HG02970 (cell line): ENCODE measurements around the gene FGF2.

Experiments used
- ATAC-seq: cut with Tn5 transposase; IDR thresholded peaks from one replicate; pipeline ENCODE4 v1.9.1; 2021; ENCODE audit warnings: mild to moderate bottlenecking, moderate library complexity, moderate number of reproducible peaks; ENCODE audit not compliant: unreplicated experiment, low FRiP score

The FGF2 gene

GRCh38 chr4:122882857-122883735, 56.5 kb downstream of the FGF2 start:
- no peak for ATAC-seq

GRCh38 chr4:122884499-122884898, 57.9 kb downstream of the FGF2 start:
- no peak for ATAC-seq

- no peak for ATAC-seq
These were observed 63.1 kb downstream of the FGF2 start for GRCh38 chr4:122889726-122890125.

- ATAC-seq, result no peak
These were observed 63.6 kb downstream of the FGF2 start for GRCh38 chr4:122890147-122890795.

- no peak for ATAC-seq
These were observed 68.2 kb downstream of the FGF2 start for GRCh38 chr4:122894827-122895226.

- no peak for ATAC-seq
These were observed 68.8 kb downstream of the FGF2 start for GRCh38 chr4:122895336-122895995.

- no peak for ATAC-seq
These were observed 69.6 kb downstream of the FGF2 start for GRCh38 chr4:122896270-122896669.

GRCh38 chr4:122898370-122899150, 71.9 kb downstream of the FGF2 start:
- ATAC-seq, result no peak

GRCh38 chr4:122899682-122900081, 73.1 kb downstream of the FGF2 start:
- ATAC-seq, result no peak

- ATAC-seq, result no peak
These were observed 73.7 kb downstream of the FGF2 start for GRCh38 chr4:122900314-122900713.

- ATAC-seq, result no peak
These were observed 74.8 kb downstream of the FGF2 start for GRCh38 chr4:122901247-122902010.

- no peak for ATAC-seq
These were observed 77.2 kb downstream of the FGF2 start for GRCh38 chr4:122903766-122904288.

GRCh38 chr4:122906859-122907305, 80.3 kb downstream of the FGF2 start:
- ATAC-seq, result no peak

GRCh38 chr4:122908223-122908622, 81.6 kb downstream of the FGF2 start:
- ATAC-seq, result no peak

- no peak for ATAC-seq
These were observed 83.1 kb downstream of the FGF2 start for GRCh38 chr4:122909683-122910082.

GRCh38 chr4:122911588-122911987, 85.0 kb downstream of the FGF2 start:
- ATAC-seq, result no peak

- no peak for ATAC-seq
These were observed 86.4 kb downstream of the FGF2 start for GRCh38 chr4:122912810-122913575.

GRCh38 chr4:122914292-122914904, 87.8 kb downstream of the FGF2 start:
- ATAC-seq, result no peak
